Fibroblast of mammary gland (primary cell): ENCODE measurements around the gene TRERF1.
"Not testable (repeated sequence)": the region's sequence is repeated elsewhere in the genome, so short reads cannot be mapped to it uniquely, and the experiment has no call there.

Experiments
- DNase-seq: peaks from one replicate; pipeline ENCODE4 v3.0.0-alpha.2; 2010; ENCODE audit warnings: low read depth
- H3K4me3 ChIP-seq: 2 replicates; pipeline ENCODE4 v1.5.1; 2011; ENCODE audit warnings: low read depth, mild to moderate bottlenecking, low read length, moderate library complexity; ENCODE audit not compliant: control insufficient read depth
- TF ChIP-seq, protein P1 (sequence below): conservative IDR thresholded peaks from 2 replicates; pipeline ENCODE4 v1.5.1; 2011; ENCODE audit warnings: low read depth, low read length, inconsistent platforms; ENCODE audit not compliant: control insufficient read depth, insufficient read depth

The TRERF1 gene

DNA sequence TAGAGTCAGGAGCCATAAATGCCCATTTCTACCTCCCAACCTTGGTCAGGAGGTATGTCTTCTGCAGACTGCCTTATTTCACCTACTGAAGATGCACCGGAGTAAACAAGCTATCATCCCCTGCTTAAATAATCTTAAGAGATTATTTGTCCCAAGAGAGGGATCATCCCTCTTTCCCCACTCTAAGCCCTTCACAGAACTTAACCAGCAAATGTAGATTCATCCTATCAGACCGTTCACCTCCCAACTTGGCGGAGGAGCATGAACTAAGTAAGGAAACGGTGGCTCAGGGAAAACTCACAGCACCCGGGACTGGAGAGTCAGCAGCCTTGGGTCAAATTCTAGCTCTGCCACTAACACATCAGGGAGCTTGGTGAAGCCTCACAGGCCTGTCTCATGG, 115.3 kb downstream of the TRERF1 start:
- TF ChIP-seq, protein P1, sequence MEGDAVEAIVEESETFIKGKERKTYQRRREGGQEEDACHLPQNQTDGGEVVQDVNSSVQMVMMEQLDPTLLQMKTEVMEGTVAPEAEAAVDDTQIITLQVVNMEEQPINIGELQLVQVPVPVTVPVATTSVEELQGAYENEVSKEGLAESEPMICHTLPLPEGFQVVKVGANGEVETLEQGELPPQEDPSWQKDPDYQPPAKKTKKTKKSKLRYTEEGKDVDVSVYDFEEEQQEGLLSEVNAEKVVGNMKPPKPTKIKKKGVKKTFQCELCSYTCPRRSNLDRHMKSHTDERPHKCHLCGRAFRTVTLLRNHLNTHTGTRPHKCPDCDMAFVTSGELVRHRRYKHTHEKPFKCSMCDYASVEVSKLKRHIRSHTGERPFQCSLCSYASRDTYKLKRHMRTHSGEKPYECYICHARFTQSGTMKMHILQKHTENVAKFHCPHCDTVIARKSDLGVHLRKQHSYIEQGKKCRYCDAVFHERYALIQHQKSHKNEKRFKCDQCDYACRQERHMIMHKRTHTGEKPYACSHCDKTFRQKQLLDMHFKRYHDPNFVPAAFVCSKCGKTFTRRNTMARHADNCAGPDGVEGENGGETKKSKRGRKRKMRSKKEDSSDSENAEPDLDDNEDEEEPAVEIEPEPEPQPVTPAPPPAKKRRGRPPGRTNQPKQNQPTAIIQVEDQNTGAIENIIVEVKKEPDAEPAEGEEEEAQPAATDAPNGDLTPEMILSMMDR, result no peak
- H3K4me3 ChIP-seq, result no peak overlapping the region
- no peak for DNase-seq

DNA sequence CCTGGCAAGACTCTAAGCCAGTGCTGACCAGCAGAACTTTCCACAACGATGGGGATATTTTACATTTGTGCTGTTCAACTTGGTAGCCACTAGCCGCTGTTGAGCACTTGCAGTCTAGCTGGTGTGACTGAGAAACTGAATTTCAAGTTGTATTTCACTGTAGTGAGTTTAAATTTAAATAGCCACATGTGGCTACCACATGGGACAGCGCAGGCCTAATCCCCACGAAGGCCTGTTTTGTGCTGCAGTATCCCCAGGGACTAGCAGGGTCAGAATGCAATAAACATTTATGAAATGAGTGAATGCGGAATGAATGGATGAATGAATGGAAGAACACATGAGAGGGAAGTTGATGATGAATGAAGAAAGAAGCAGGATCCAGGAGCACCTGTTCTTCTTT, 115.8 kb downstream of the TRERF1 start:
- TF ChIP-seq, protein P1, result no peak
- no peak for DNase-seq
- no peak overlapping the region for H3K4me3 ChIP-seq

DNA sequence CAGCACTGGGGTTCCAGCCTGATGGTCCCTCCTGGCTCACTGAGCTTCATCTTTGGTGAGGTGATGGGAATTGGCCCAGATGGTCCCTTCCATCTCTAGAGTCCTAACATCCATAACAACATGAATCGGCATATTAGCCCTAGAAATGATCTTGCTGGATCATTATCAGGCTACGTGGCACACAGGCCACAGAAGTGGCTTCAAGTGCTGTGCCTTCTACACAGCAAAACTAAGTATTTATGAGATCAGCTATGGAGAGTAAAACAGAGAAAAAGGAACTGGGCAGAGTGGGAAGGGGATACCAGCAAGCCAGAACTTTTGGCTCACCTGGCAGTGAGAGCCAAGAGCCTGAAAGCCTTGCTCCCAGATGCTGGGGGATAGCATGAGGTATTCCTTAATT, 116.9 kb downstream of the TRERF1 start:
- no peak overlapping the region for H3K4me3 ChIP-seq
- no peak for DNase-seq
- TF ChIP-seq, protein P1, result no peak

DNA sequence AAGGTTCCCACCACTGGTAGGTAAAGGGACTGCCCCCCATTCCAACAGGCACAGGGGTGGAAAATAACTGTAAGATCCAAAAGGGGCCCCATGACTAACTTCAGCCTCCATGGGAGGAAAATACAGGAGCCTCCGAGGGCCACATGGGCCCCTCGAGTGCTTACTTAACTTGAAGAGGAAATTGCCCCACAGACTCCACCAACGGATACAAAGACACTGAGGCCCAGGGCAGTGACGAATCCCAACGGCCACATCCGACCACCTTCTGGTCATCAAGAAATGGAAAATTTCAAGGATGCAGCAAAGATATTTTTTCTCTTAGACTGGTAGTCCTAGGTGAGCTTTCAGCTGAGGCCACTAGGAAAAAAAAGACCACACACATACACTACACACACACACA, 118.1 kb downstream of the TRERF1 start:
- H3K4me3 ChIP-seq, result no peak overlapping the region
- no peak for DNase-seq
- TF ChIP-seq, protein P1, result no peak

DNA sequence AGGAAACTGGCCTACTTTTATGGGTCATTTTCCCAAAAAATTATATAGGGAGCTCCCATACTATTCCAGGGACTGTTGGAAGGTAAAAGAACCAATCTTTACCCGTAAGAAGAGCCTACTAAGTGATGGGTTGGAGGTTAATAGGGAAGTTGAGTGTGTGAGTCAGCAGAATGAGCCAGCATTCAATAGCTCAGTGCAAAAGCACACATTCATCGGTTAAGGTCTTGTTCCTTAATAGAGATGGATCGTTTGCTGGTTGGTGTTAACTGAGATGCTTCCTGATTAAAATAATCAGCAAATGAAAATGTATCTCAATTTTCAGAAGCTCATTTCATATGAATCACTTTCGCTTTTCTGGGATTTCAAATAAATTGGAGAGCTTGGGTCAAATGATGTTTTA, 118.8 kb downstream of the TRERF1 start:
- H3K4me3 ChIP-seq, result no peak overlapping the region
- TF ChIP-seq, protein P1, result no peak
- DNase-seq, result no peak

DNA sequence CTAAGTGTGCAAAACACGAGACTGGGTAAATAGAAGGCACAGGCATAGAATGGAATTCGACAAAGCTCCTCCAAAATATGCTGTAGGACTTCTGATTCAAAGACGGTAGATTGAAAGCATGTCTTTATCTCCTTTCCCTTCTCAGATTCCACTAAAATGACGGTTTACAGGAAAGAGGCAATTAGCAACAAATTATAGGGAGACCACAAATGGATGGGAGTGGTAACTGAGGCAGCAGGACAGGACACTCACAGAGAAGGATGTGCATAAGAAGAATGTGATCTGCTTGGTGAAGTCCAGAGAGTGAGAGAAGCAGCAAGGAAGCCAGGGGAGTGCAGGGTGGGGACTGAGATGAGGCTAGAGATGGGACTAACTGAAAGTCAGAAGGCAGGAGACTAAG, 120.7 kb downstream of the TRERF1 start:
- DNase-seq, result no peak
- no peak overlapping the region for H3K4me3 ChIP-seq
- TF ChIP-seq, protein P1, result no peak

DNA sequence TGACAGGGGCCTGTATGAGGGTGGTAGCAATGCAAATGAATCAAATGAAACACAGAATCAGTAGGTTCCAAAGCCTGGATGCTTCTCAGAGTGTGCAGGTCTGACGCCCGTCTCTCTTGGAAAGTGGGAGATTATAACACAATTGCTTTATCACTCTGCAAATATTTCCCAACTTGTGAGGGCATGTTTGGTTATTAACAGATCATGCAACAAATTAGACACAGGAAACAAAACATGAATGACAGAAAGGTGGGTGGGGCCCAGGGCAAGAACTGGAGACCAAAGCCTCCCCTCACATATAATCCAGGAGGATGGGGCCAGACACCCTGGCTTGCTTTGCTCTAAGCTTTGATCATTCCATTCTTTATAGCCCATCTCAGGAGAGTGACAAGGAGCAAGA, 125.5 kb downstream of the TRERF1 start:
- no peak for DNase-seq
- TF ChIP-seq, protein P1, result no peak
- H3K4me3 ChIP-seq, result no peak overlapping the region

DNA sequence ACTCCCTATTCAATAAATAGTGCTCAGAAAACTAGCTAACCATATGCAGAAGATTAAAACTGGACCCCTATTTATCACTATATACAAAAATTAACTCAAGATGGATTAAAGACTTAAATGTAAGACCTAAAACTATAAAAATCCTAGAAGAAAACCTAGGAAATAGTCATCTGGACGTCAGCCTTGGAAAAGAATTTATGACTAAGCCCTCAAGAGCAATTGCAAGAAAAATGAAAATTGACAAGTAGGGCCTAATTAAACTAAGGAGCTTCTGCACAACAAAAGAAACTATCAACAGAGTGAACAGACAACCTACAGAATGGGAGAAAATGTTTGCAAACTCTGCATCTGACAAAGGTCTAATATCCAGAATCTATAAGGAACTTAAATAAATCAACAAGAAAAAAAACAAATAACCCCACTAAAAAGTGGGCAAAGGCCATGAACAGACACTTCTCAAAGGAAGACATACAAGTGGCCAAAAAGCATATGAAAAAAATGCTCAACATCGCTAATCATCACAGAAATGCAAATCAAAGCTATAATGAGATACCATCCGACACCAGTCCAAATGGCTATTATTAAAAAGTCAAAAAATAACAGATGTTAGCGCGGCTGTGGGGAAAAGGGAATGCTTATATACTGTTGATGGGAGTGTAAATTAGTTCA, 126.9 kb downstream of the TRERF1 start:
- H3K4me3 ChIP-seq, result not testable (repeated sequence)
- DNase-seq, result peak; percentile 68
